ENCODE results near the gene TAF3.
"Not testable (repeated sequence)": the region's sequence is repeated elsewhere in the genome, so short reads cannot be mapped to it uniquely, and the experiment has no call there.

Gene TAF3

GRCh38 chr10:7792541-7792940 lies 25.8 kb upstream of the TAF3 start:
- H3K4me3 ChIP-seq (ENCODE audit: low read depth in 1 of 2, low read length in 2 of 2): no peak overlapping the region
- H3K27me3 ChIP-seq (ENCODE audit: control insufficient read depth in 1 of 2, insufficient read depth in 2 of 2, low read length in 2 of 2): no peaks in the 10 kb centered on the region
- H3K27ac ChIP-seq (ENCODE audit: low read depth, low read length): no peak overlapping the region
- H3K4me1 ChIP-seq (ENCODE audit: insufficient read depth, low read length): peaks cover 58% of the 10 kb centered on the region
- H3K9ac ChIP-seq (ENCODE audit: low read length): no peak overlapping the region
- H3K36me3 ChIP-seq (ENCODE audit: insufficient read depth, low read length): peaks cover 12% of the 10 kb centered on the region
- no peaks in the 10 kb centered on the region for H3K9me3 ChIP-seq (ENCODE audit: low read length)

- peaks cover 22% of the 10 kb centered on the region for H3K36me3 ChIP-seq (ENCODE audit: insufficient read depth, low read length)
- H3K9ac ChIP-seq (ENCODE audit: low read length): no peak overlapping the region
- no peaks in the 10 kb centered on the region for H3K9me3 ChIP-seq (ENCODE audit: low read length)
- H3K4me3 ChIP-seq (ENCODE audit: low read depth in 1 of 2, low read length in 2 of 2): no peak overlapping the region
- H3K4me1 ChIP-seq (ENCODE audit: insufficient read depth, low read length): peaks cover 52% of the 10 kb centered on the region
- no peaks in the 10 kb centered on the region for H3K27me3 ChIP-seq (ENCODE audit: control insufficient read depth in 1 of 2, insufficient read depth in 2 of 2, low read length in 2 of 2)
- no peak overlapping the region for H3K27ac ChIP-seq (ENCODE audit: low read depth, low read length)
Measured at GRCh38 chr10:7794251-7795026, 23.9 kb upstream of the TAF3 start.

GRCh38 chr10:7795605-7796004 lies 22.7 kb upstream of the TAF3 start:
- Histone ChIP-seq H3K9ac (ENCODE audit: low read length) (no peak overlapping the region), H3K27ac (ENCODE audit: low read depth, low read length) (no peak overlapping the region)

GRCh38 chr10:7797582-7797981 lies 20.7 kb upstream of the TAF3 start:
- Histone ChIP-seq H3K36me3 (ENCODE audit: insufficient read depth, low read length) (peaks cover 49% of the 10 kb centered on the region), H3K9ac (ENCODE audit: low read length) (no peak overlapping the region), H3K27ac (ENCODE audit: low read depth, low read length) (no peak overlapping the region), H3K4me3 (ENCODE audit: low read depth in 1 of 2, low read length in 2 of 2) (no peak overlapping the region), H3K4me1 (ENCODE audit: insufficient read depth, low read length) (peaks cover 23% of the 10 kb centered on the region), H3K27me3 (ENCODE audit: control insufficient read depth in 1 of 2, insufficient read depth in 2 of 2, low read length in 2 of 2) (no peaks in the 10 kb centered on the region), H3K9me3 (ENCODE audit: low read length) (no peaks in the 10 kb centered on the region)

More at GRCh38 chr10:7795605-7796004, 22.7 kb upstream of the TAF3 start:
- Histone ChIP-seq H3K4me3 (ENCODE audit: low read depth in 1 of 2, low read length in 2 of 2) (no peak overlapping the region), H3K36me3 (ENCODE audit: insufficient read depth, low read length) (peaks cover 30% of the 10 kb centered on the region), H3K27me3 (ENCODE audit: control insufficient read depth in 1 of 2, insufficient read depth in 2 of 2, low read length in 2 of 2) (no peaks in the 10 kb centered on the region), H3K9me3 (ENCODE audit: low read length) (no peaks in the 10 kb centered on the region), H3K4me1 (ENCODE audit: insufficient read depth, low read length) (peaks cover 40% of the 10 kb centered on the region)

- Histone ChIP-seq H3K27ac (ENCODE audit: low read depth, low read length) (no peak overlapping the region), H3K27me3 (ENCODE audit: control insufficient read depth in 1 of 2, insufficient read depth in 2 of 2, low read length in 2 of 2) (no peaks in the 10 kb centered on the region)
Measured at GRCh38 chr10:7802606-7803005, 15.7 kb upstream of the TAF3 start.

GRCh38 chr10:7804216-7804615 lies 14.1 kb upstream of the TAF3 start:
- no peak overlapping the region for H3K4me3 ChIP-seq (ENCODE audit: low read depth in 1 of 2, low read length in 2 of 2)

More at GRCh38 chr10:7802606-7803005, 15.7 kb upstream of the TAF3 start:
- Histone ChIP-seq H3K4me3 (ENCODE audit: low read depth in 1 of 2, low read length in 2 of 2) (no peak overlapping the region), H3K9ac (ENCODE audit: low read length) (no peak overlapping the region), H3K9me3 (ENCODE audit: low read length) (no peaks in the 10 kb centered on the region), H3K36me3 (ENCODE audit: insufficient read depth, low read length) (peaks cover 74% of the 10 kb centered on the region), H3K4me1 (ENCODE audit: insufficient read depth, low read length) (no peaks in the 10 kb centered on the region)

GRCh38 chr10:7804741-7805140 lies 13.6 kb upstream of the TAF3 start:
- H3K4me3 ChIP-seq (ENCODE audit: low read depth in 1 of 2, low read length in 2 of 2): no peak overlapping the region
- H3K9me3 ChIP-seq (ENCODE audit: low read length): no peaks in the 10 kb centered on the region
- peaks cover 62% of the 10 kb centered on the region for H3K36me3 ChIP-seq (ENCODE audit: insufficient read depth, low read length)
- H3K27ac ChIP-seq (ENCODE audit: low read depth, low read length): no peak overlapping the region
- no peaks in the 10 kb centered on the region for H3K27me3 ChIP-seq (ENCODE audit: control insufficient read depth in 1 of 2, insufficient read depth in 2 of 2, low read length in 2 of 2)
- H3K4me1 ChIP-seq (ENCODE audit: insufficient read depth, low read length): no peaks in the 10 kb centered on the region
- no peak overlapping the region for H3K9ac ChIP-seq (ENCODE audit: low read length)

More at GRCh38 chr10:7804216-7804615, 14.1 kb upstream of the TAF3 start:
- Histone ChIP-seq H3K9ac (ENCODE audit: low read length) (no peak overlapping the region), H3K4me1 (ENCODE audit: insufficient read depth, low read length) (no peaks in the 10 kb centered on the region), H3K27ac (ENCODE audit: low read depth, low read length) (no peak overlapping the region), H3K9me3 (ENCODE audit: low read length) (no peaks in the 10 kb centered on the region), H3K27me3 (ENCODE audit: control insufficient read depth in 1 of 2, insufficient read depth in 2 of 2, low read length in 2 of 2) (no peaks in the 10 kb centered on the region), H3K36me3 (ENCODE audit: insufficient read depth, low read length) (peaks cover 67% of the 10 kb centered on the region)

GRCh38 chr10:7808686-7809267 lies 9.5 kb upstream of the TAF3 start:
- H3K27ac ChIP-seq (ENCODE audit: low read depth, low read length): no peak overlapping the region
- H3K36me3 ChIP-seq (ENCODE audit: insufficient read depth, low read length): peaks cover 25% of the 10 kb centered on the region
- no peaks in the 10 kb centered on the region for H3K27me3 ChIP-seq (ENCODE audit: control insufficient read depth in 1 of 2, insufficient read depth in 2 of 2, low read length in 2 of 2)
- no peak overlapping the region for H3K9ac ChIP-seq (ENCODE audit: low read length)
- H3K4me1 ChIP-seq (ENCODE audit: insufficient read depth, low read length): no peaks in the 10 kb centered on the region
- no peaks in the 10 kb centered on the region for H3K9me3 ChIP-seq (ENCODE audit: low read length)
- no peak overlapping the region for H3K4me3 ChIP-seq (ENCODE audit: low read depth in 1 of 2, low read length in 2 of 2)

- H3K9me3 ChIP-seq (ENCODE audit: low read length): no peaks in the 10 kb centered on the region
- H3K4me3 ChIP-seq (ENCODE audit: low read depth in 1 of 2, low read length in 2 of 2): no peak overlapping the region
- no peaks in the 10 kb centered on the region for H3K27me3 ChIP-seq (ENCODE audit: control insufficient read depth in 1 of 2, insufficient read depth in 2 of 2, low read length in 2 of 2)
- H3K9ac ChIP-seq (ENCODE audit: low read length): no peak overlapping the region
- peaks cover 9% of the 10 kb centered on the region for H3K36me3 ChIP-seq (ENCODE audit: insufficient read depth, low read length)
- H3K27ac ChIP-seq (ENCODE audit: low read depth, low read length): no peak overlapping the region
- no peaks in the 10 kb centered on the region for H3K4me1 ChIP-seq (ENCODE audit: insufficient read depth, low read length)
Measured at GRCh38 chr10:7810443-7810842, 7.9 kb upstream of the TAF3 start.

- Histone ChIP-seq H3K27ac (ENCODE audit: low read depth, low read length) (no peak overlapping the region), H3K4me3 (ENCODE audit: low read depth in 1 of 2, low read length in 2 of 2) (no peak overlapping the region), H3K9me3 (ENCODE audit: low read length) (no peaks in the 10 kb centered on the region), H3K36me3 (ENCODE audit: insufficient read depth, low read length) (peaks cover 9% of the 10 kb centered on the region), H3K9ac (ENCODE audit: low read length) (no peak overlapping the region), H3K27me3 (ENCODE audit: control insufficient read depth in 1 of 2, insufficient read depth in 2 of 2, low read length in 2 of 2) (no peaks in the 10 kb centered on the region), H3K4me1 (ENCODE audit: insufficient read depth, low read length) (no peaks in the 10 kb centered on the region)
Measured at GRCh38 chr10:7811000-7811399, 7.3 kb upstream of the TAF3 start.

GRCh38 chr10:7811743-7812142 lies 6.6 kb upstream of the TAF3 start:
- H3K9ac ChIP-seq (ENCODE audit: low read length); H3K9me3 ChIP-seq (ENCODE audit: low read length); H3K27me3 ChIP-seq (ENCODE audit: control insufficient read depth in 1 of 2, insufficient read depth in 2 of 2, low read length in 2 of 2); H3K4me1 ChIP-seq (ENCODE audit: insufficient read depth, low read length); H3K27ac ChIP-seq (ENCODE audit: low read depth, low read length); H3K4me3 ChIP-seq (ENCODE audit: low read depth in 1 of 2, low read length in 2 of 2); H3K36me3 ChIP-seq (ENCODE audit: insufficient read depth, low read length): not testable (repeated sequence)

- no peaks in the 10 kb centered on the region for H3K4me1 ChIP-seq (ENCODE audit: insufficient read depth, low read length)
- H3K36me3 ChIP-seq (ENCODE audit: insufficient read depth, low read length): no peaks in the 10 kb centered on the region
- no peak overlapping the region for H3K9ac ChIP-seq (ENCODE audit: low read length)
- H3K27ac ChIP-seq (ENCODE audit: low read depth, low read length): no peak overlapping the region
- no peaks in the 10 kb centered on the region for H3K27me3 ChIP-seq (ENCODE audit: control insufficient read depth in 1 of 2, insufficient read depth in 2 of 2, low read length in 2 of 2)
- H3K9me3 ChIP-seq (ENCODE audit: low read length): no peaks in the 10 kb centered on the region
- H3K4me3 ChIP-seq (ENCODE audit: low read depth in 1 of 2, low read length in 2 of 2): no peak overlapping the region
Measured at GRCh38 chr10:7813481-7813880, 4.8 kb upstream of the TAF3 start.
